Duodenal mucosa (tissue), 2 donors: ENCODE results near the gene WNT9A.

ENCODE experiments used
- H3K27ac ChIP-seq: one replicate; pipeline ENCODE4 v1.7.0; 2013; ENCODE audit warnings: low read depth, low read length
- H3K27me3 ChIP-seq, 2 donors: one replicate each; pipeline ENCODE4 v1.7.0; 2013; ENCODE audit warnings: low read length in 2 of 2, control low read depth in 1 of 2; ENCODE audit not compliant: insufficient read depth in 2 of 2, control insufficient read depth in 1 of 2
- H3K36me3 ChIP-seq, 2 donors: one replicate each; pipeline ENCODE4 v1.7.0; 2013; ENCODE audit warnings: low read length in 2 of 2, control low read depth in 1 of 2; ENCODE audit not compliant: insufficient read depth in 2 of 2, control insufficient read depth in 1 of 2
- H3K4me1 ChIP-seq, 2 donors: one replicate each; pipeline ENCODE4 v1.7.0; 2013; ENCODE audit warnings: low read length in 2 of 2, control low read depth in 1 of 2; ENCODE audit not compliant: insufficient read depth in 2 of 2, control insufficient read depth in 1 of 2
- H3K4me3 ChIP-seq, 2 donors: one replicate each; pipeline ENCODE4 v1.7.0; 2013; ENCODE audit warnings: low read length in 2 of 2, low read depth in 1 of 2
- H3K9ac ChIP-seq, 2 donors: one replicate each; pipeline ENCODE4 v1.7.0; 2013; ENCODE audit warnings: low read length in 2 of 2, low read depth in 1 of 2
- H3K9me3 ChIP-seq, 2 donors: one replicate each; pipeline ENCODE4 v1.7.0; 2013; ENCODE audit warnings: low read length in 2 of 2, control low read depth in 1 of 2; ENCODE audit not compliant: control insufficient read depth in 1 of 2

WNT9A gene

GRCh38 chr1:227894831-227895451, 52.8 kb downstream of the WNT9A start:
- Histone ChIP-seq H3K27ac (no peak overlapping the region), H3K4me1 (no peaks in the 10 kb centered on the region), H3K9me3 (no peaks in the 10 kb centered on the region), H3K9ac (no peak overlapping the region), H3K27me3 (no peaks in the 10 kb centered on the region), H3K4me3 (no peak overlapping the region), H3K36me3 (no peaks in the 10 kb centered on the region)

GRCh38 chr1:227893949-227894721, 53.6 kb downstream of the WNT9A start:
- no peak overlapping the region for H3K27ac ChIP-seq
- H3K9ac ChIP-seq = no peak overlapping the region
- no peaks in the 10 kb centered on the region for H3K27me3 ChIP-seq
- H3K36me3 ChIP-seq = no peaks in the 10 kb centered on the region
- no peaks in the 10 kb centered on the region for H3K4me1 ChIP-seq
- H3K9me3 ChIP-seq = no peaks in the 10 kb centered on the region
- no peak overlapping the region for H3K4me3 ChIP-seq

GRCh38 chr1:227893300-227893948, 54.3 kb downstream of the WNT9A start:
- H3K4me3 ChIP-seq = no peak overlapping the region
- no peak overlapping the region for H3K9ac ChIP-seq
- H3K9me3 ChIP-seq = no peaks in the 10 kb centered on the region
- no peak overlapping the region for H3K27ac ChIP-seq
- no peaks in the 10 kb centered on the region for H3K36me3 ChIP-seq
- H3K4me1 ChIP-seq = no peaks in the 10 kb centered on the region
- H3K27me3 ChIP-seq = no peaks in the 10 kb centered on the region

GRCh38 chr1:227892489-227893299, 55.0 kb downstream of the WNT9A start:
- Histone ChIP-seq H3K27me3 (no peaks in the 10 kb centered on the region), H3K4me1 (no peaks in the 10 kb centered on the region), H3K9ac (no peak overlapping the region), H3K4me3 (no peak overlapping the region), H3K27ac (no peak overlapping the region), H3K9me3 (no peaks in the 10 kb centered on the region), H3K36me3 (no peaks in the 10 kb centered on the region)

- H3K27ac ChIP-seq = no peak overlapping the region
- no peaks in the 10 kb centered on the region for H3K27me3 ChIP-seq
- H3K9me3 ChIP-seq = no peaks in the 10 kb centered on the region
- no peaks in the 10 kb centered on the region for H3K36me3 ChIP-seq
- H3K9ac ChIP-seq = no peak overlapping the region
- H3K4me1 ChIP-seq = no peaks in the 10 kb centered on the region
- no peak overlapping the region for H3K4me3 ChIP-seq
Measured at GRCh38 chr1:227891955-227892488, 55.7 kb downstream of the WNT9A start.

- no peaks in the 10 kb centered on the region for H3K4me1 ChIP-seq
Measured at GRCh38 chr1:227891223-227891954, 56.3 kb downstream of the WNT9A start.

GRCh38 chr1:227890451-227891222, 57.1 kb downstream of the WNT9A start:
- Histone ChIP-seq H3K4me1 (peaks cover 0 to 4% of the 10 kb centered on the region in 2 donors), H3K27me3 (no peaks in the 10 kb centered on the region), H3K27ac (no peak overlapping the region), H3K36me3 (no peaks in the 10 kb centered on the region), H3K4me3 (no peak overlapping the region), H3K9me3 (no peaks in the 10 kb centered on the region), H3K9ac (no peak overlapping the region)

More at GRCh38 chr1:227891223-227891954, 56.3 kb downstream of the WNT9A start:
- Histone ChIP-seq H3K36me3 (no peaks in the 10 kb centered on the region), H3K27ac (no peak overlapping the region), H3K27me3 (no peaks in the 10 kb centered on the region), H3K9me3 (no peaks in the 10 kb centered on the region), H3K4me3 (no peak overlapping the region), H3K9ac (no peak overlapping the region)

- no peaks in the 10 kb centered on the region for H3K27me3 ChIP-seq
Measured at GRCh38 chr1:227889863-227890405, 57.8 kb downstream of the WNT9A start.

More at GRCh38 chr1:227889863-227890405, 57.8 kb downstream of the WNT9A start:
- Histone ChIP-seq H3K9ac (no peak overlapping the region), H3K9me3 (no peaks in the 10 kb centered on the region), H3K4me3 (no peak overlapping the region), H3K4me1 (peaks cover 0 to 8% of the 10 kb centered on the region in 2 donors), H3K36me3 (no peaks in the 10 kb centered on the region), H3K27ac (no peak overlapping the region)
